Measurements from ENCODE around the gene MFN1.
"Not testable (repeated sequence)": the region's sequence is repeated elsewhere in the genome, so short reads cannot be mapped to it uniquely, and the experiment has no call there.

Gene MFN1

GRCh38 chr3:179307362-179307761, 40.1 kb upstream of the MFN1 start:
- ATAC-seq = not testable (repeated sequence)
- peak; percentile 64 for TF ChIP-seq ZNF8 (CRISPR knock-in tag; IDR thresholded peaks at IDR 0.05)

- no peak for ATAC-seq
- no peak for TF ChIP-seq TOX (CRISPR knock-in tag; IDR thresholded peaks at IDR 0.05; ENCODE audit: borderline replicate concordance)
- TF ChIP-seq, protein P1, sequence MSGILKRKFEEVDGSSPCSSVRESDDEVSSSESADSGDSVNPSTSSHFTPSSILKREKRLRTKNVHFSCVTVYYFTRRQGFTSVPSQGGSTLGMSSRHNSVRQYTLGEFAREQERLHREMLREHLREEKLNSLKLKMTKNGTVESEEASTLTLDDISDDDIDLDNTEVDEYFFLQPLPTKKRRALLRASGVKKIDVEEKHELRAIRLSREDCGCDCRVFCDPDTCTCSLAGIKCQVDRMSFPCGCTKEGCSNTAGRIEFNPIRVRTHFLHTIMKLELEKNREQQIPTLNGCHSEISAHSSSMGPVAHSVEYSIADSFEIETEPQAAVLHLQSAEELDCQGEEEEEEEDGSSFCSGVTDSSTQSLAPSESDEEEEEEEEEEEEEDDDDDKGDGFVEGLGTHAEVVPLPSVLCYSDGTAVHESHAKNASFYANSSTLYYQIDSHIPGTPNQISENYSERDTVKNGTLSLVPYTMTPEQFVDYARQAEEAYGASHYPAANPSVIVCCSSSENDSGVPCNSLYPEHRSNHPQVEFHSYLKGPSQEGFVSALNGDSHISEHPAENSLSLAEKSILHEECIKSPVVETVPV (CRISPR knock-in tag; IDR thresholded peaks at IDR 0.05) = no peak
- no peak for TF ChIP-seq RARB (CRISPR knock-in tag; IDR thresholded peaks at IDR 0.05)
- TF ChIP-seq BACH2 (CRISPR knock-in tag; IDR thresholded peaks at IDR 0.05; ENCODE audit: borderline replicate concordance) = no peak
- TF ChIP-seq ZFP3 (CRISPR knock-in tag; IDR thresholded peaks at IDR 0.05) = no peak
- no peak for TF ChIP-seq GLIS3 (CRISPR knock-in tag; IDR thresholded peaks at IDR 0.05)
- no peak for TF ChIP-seq ESRRG (CRISPR knock-in tag; IDR thresholded peaks at IDR 0.05)
- no peak for TF ChIP-seq ARNTL (CRISPR knock-in tag; IDR thresholded peaks at IDR 0.05; ENCODE audit: borderline replicate concordance, low read depth)
- TF ChIP-seq TCF4 (CRISPR knock-in tag; IDR thresholded peaks at IDR 0.05; ENCODE audit: borderline replicate concordance) = no peak
- TF ChIP-seq ISL1 (CRISPR knock-in tag; IDR thresholded peaks at IDR 0.05) = no peak
- TF ChIP-seq, protein P2, sequence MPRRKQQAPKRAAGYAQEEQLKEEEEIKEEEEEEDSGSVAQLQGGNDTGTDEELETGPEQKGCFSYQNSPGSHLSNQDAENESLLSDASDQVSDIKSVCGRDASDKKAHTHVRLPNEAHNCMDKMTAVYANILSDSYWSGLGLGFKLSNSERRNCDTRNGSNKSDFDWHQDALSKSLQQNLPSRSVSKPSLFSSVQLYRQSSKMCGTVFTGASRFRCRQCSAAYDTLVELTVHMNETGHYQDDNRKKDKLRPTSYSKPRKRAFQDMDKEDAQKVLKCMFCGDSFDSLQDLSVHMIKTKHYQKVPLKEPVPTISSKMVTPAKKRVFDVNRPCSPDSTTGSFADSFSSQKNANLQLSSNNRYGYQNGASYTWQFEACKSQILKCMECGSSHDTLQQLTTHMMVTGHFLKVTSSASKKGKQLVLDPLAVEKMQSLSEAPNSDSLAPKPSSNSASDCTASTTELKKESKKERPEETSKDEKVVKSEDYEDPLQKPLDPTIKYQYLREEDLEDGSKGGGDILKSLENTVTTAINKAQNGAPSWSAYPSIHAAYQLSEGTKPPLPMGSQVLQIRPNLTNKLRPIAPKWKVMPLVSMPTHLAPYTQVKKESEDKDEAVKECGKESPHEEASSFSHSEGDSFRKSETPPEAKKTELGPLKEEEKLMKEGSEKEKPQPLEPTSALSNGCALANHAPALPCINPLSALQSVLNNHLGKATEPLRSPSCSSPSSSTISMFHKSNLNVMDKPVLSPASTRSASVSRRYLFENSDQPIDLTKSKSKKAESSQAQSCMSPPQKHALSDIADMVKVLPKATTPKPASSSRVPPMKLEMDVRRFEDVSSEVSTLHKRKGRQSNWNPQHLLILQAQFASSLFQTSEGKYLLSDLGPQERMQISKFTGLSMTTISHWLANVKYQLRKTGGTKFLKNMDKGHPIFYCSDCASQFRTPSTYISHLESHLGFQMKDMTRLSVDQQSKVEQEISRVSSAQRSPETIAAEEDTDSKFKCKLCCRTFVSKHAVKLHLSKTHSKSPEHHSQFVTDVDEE (CRISPR knock-in tag; IDR thresholded peaks at IDR 0.05) = no peak
- TF ChIP-seq OSR1 (CRISPR knock-in tag; IDR thresholded peaks at IDR 0.05) = no peak
- no peak for TF ChIP-seq ZNF565 (CRISPR knock-in tag; conservative IDR thresholded peaks at IDR 0.05; ENCODE audit: low read depth)
- TF ChIP-seq POU6F1 (CRISPR knock-in tag; IDR thresholded peaks at IDR 0.05; ENCODE audit: borderline replicate concordance, low read depth) = no peak
- TF ChIP-seq ZNF70 (CRISPR knock-in tag; IDR thresholded peaks at IDR 0.05) = no peak
- no peak for TF ChIP-seq ZFP30 (CRISPR knock-in tag; IDR thresholded peaks at IDR 0.05)
Measured at GRCh38 chr3:179308001-179308400, 39.5 kb upstream of the MFN1 start.

DNA sequence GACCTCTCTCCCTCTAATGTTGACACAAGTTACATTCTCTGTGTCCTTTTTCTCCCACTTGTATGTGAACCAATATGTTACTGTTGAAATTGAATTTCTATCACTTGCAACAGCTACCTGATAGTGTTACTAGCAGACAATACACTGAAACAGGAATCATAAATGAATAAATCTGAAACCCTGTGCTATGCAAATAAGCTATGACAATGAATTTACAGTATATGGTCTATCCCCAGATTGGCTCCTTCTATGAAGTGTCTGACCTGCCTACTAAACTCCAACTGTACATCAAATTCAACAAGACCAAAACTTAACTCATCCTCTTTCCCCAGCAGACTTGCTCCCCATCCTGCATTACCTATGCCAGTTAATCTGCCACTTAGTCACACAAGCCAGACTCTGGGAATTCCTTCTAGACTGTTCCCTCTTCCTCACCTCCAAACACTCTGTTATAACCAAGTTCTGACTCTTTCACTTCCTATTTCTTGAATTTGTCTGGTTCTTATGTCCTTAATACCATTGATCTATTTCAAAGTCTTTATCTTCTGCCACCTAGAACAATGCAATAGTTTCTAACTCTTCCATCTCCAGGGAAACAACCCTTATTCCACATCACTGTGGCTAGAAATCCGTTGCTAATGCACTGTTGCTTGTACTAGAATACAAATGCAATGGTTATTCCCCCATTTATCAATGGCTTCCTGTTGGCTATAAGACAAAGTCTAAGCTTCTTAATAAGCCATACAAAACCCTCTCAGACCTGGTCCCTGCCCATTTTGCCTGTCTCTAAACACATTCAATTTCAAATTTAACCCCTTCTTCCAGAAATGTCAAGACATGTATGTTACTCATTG, 38.1 kb upstream of the MFN1 start:
- TF ChIP-seq PPARA (CRISPR knock-in tag; IDR thresholded peaks at IDR 0.05; ENCODE audit: borderline replicate concordance) (no peak), ZFP3 (CRISPR knock-in tag; IDR thresholded peaks at IDR 0.05) (no peak), SNAI2 (CRISPR knock-in tag; IDR thresholded peaks at IDR 0.05) (no peak), ZNF8 (CRISPR knock-in tag; IDR thresholded peaks at IDR 0.05) (no peak), ARNTL (CRISPR knock-in tag; IDR thresholded peaks at IDR 0.05; ENCODE audit: borderline replicate concordance, low read depth) (no peak), ESRRG (CRISPR knock-in tag; IDR thresholded peaks at IDR 0.05) (no peak), ZNF565 (CRISPR knock-in tag; conservative IDR thresholded peaks at IDR 0.05; ENCODE audit: low read depth) (no peak), CSDC2 (CRISPR knock-in tag; IDR thresholded peaks at IDR 0.05) (no peak), PATZ1 (CRISPR knock-in tag; IDR thresholded peaks at IDR 0.05; ENCODE audit: borderline replicate concordance) (no peak), ISL1 (CRISPR knock-in tag; IDR thresholded peaks at IDR 0.05) (no peak), POU6F1 (CRISPR knock-in tag; IDR thresholded peaks at IDR 0.05; ENCODE audit: borderline replicate concordance, low read depth) (no peak), ZFP30 (CRISPR knock-in tag; IDR thresholded peaks at IDR 0.05) (no peak), TOX (CRISPR knock-in tag; IDR thresholded peaks at IDR 0.05; ENCODE audit: borderline replicate concordance) (no peak)
- TF ChIP-seq, protein P1 (CRISPR knock-in tag; IDR thresholded peaks at IDR 0.05) = no peak
- ATAC-seq = no peak

Data from SK-N-SH treated with all-trans-retinoic acid at 6 μM for 48 hours (cell line).